H9 (cell line): ENCODE measurements around the gene PRKCA. TPM values are rescaled to one million over a fixed set of nuclear protein-coding genes. Genes with fewer than 3 reads are reported as not detected.
A peak's percentile ranks its signal among the peaks of the same experiment; 100 is the strongest.

Source experiments
- DNase-seq: peaks from one replicate; pipeline ENCODE4 v3.0.0-alpha.2; 2017
- H2AFZ ChIP-seq: one replicate; pipeline ENCODE4 v1.6.1; 2013; ENCODE audit warnings: mild to moderate bottlenecking, low read length, control low read depth, moderate library complexity
- H2AK5ac ChIP-seq: 2 replicates; pipeline ENCODE4 v1.6.1; 2013; ENCODE audit warnings: low read length, control low read depth, mixed read lengths; ENCODE audit not compliant: insufficient read length
- H2BK120ac ChIP-seq: one replicate; pipeline ENCODE4 v1.6.1; 2013; ENCODE audit warnings: low read depth, mild to moderate bottlenecking, low read length, control low read depth, inconsistent platforms; ENCODE audit not compliant: poor library complexity, severe bottlenecking
- H2BK12ac ChIP-seq: 2 replicates; pipeline ENCODE4 v1.6.1; 2013; ENCODE audit warnings: low read length, control low read depth, mixed read lengths, low read depth; ENCODE audit not compliant: insufficient read length
- H2BK15ac ChIP-seq: 2 replicates; pipeline ENCODE4 v1.6.1; 2013; ENCODE audit warnings: low read depth, low read length, control low read depth
- H2BK20ac ChIP-seq: one replicate; pipeline ENCODE4 v1.6.1; 2013; ENCODE audit warnings: low read depth, mild to moderate bottlenecking, low read length, control low read depth, inconsistent platforms; ENCODE audit not compliant: poor library complexity, severe bottlenecking
- H2BK5ac ChIP-seq: 2 replicates; pipeline ENCODE4 v1.6.1; 2013; ENCODE audit warnings: low read length, control low read depth, mixed read lengths; ENCODE audit not compliant: insufficient read length
- H3K14ac ChIP-seq: 2 replicates; pipeline ENCODE4 v1.6.1; 2013; ENCODE audit warnings: low read length, control low read depth; ENCODE audit not compliant: insufficient read depth
- H3K18ac ChIP-seq: 2 replicates; pipeline ENCODE4 v1.6.1; 2013; ENCODE audit warnings: low read depth, mild to moderate bottlenecking, mixed read lengths, low read length, control low read depth; ENCODE audit not compliant: insufficient read length
- H3K23ac ChIP-seq: 2 replicates; pipeline ENCODE4 v1.6.1; 2013; ENCODE audit warnings: low read length, control low read depth, mixed read lengths, low read depth; ENCODE audit not compliant: insufficient read length
- H3K23me2 ChIP-seq: 2 replicates; pipeline ENCODE4 v1.6.1; 2013; ENCODE audit warnings: low read depth, mild to moderate bottlenecking, mixed read lengths, low read length, control low read depth; ENCODE audit not compliant: insufficient read length, poor library complexity, severe bottlenecking
- H3K27ac ChIP-seq: 2 replicates; pipeline ENCODE4 v1.5.1; 2013; ENCODE audit warnings: low read length, control low read depth, mixed read lengths, low read depth; ENCODE audit not compliant: insufficient read length
- H3K27me3 ChIP-seq: 2 replicates; pipeline ENCODE4 v1.6.1; 2013; ENCODE audit warnings: low read length, control low read depth, inconsistent platforms; ENCODE audit not compliant: insufficient read depth
- H3K4ac ChIP-seq: 2 replicates; pipeline ENCODE4 v1.6.1; 2013; ENCODE audit warnings: low read depth, mild to moderate bottlenecking, control low read depth, inconsistent platforms, low read length, moderate library complexity
- H3K4me1 ChIP-seq: 2 replicates; pipeline ENCODE4 v1.6.1; 2013; ENCODE audit warnings: low read length, control low read depth, inconsistent platforms; ENCODE audit not compliant: insufficient read depth
- H3K4me2 ChIP-seq: 2 replicates; pipeline ENCODE4 v1.6.1; 2013; ENCODE audit warnings: low read length, control low read depth, mixed read lengths; ENCODE audit not compliant: insufficient read length, insufficient read depth
- H3K56ac ChIP-seq: 2 replicates; pipeline ENCODE4 v1.6.1; 2013; ENCODE audit warnings: low read depth, mild to moderate bottlenecking, mixed read lengths, low read length, control low read depth; ENCODE audit not compliant: insufficient read length
- H3K79me1 ChIP-seq: 2 replicates; pipeline ENCODE4 v1.6.1; 2013; ENCODE audit warnings: low read depth, mild to moderate bottlenecking, moderate library complexity, low read length, control low read depth, inconsistent platforms; ENCODE audit not compliant: insufficient read depth, poor library complexity, severe bottlenecking
- H3K79me2 ChIP-seq: 2 replicates; pipeline ENCODE4 v1.6.1; 2013; ENCODE audit warnings: low read length, control low read depth, inconsistent platforms; ENCODE audit not compliant: insufficient read depth
- H3K9ac ChIP-seq: 2 replicates; pipeline ENCODE4 v1.6.1; 2013; ENCODE audit warnings: low read length, control low read depth, mixed read lengths; ENCODE audit not compliant: insufficient read length; ENCODE audit errors: extremely low read depth
- H3K9me3 ChIP-seq: one replicate; pipeline ENCODE4 v1.6.1; 2013; ENCODE audit warnings: low read depth, low read length, inconsistent platforms; ENCODE audit not compliant: control insufficient read depth
- H3T11ph ChIP-seq: one replicate; pipeline ENCODE4 v1.6.1; 2013; ENCODE audit warnings: mild to moderate bottlenecking, low read length, control low read depth, inconsistent platforms
- H4K20me1 ChIP-seq: one replicate; pipeline ENCODE4 v1.6.1; 2013; ENCODE audit not compliant: control insufficient read depth, insufficient read length, insufficient read depth
- H4K5ac ChIP-seq: 2 replicates; pipeline ENCODE4 v1.6.1; 2013; ENCODE audit warnings: low read depth, mild to moderate bottlenecking, mixed read lengths, low read length, control low read depth; ENCODE audit not compliant: insufficient read length
- H4K8ac ChIP-seq: replicated peaks from 2 replicates; pipeline ENCODE4 v1.6.1; 2013; ENCODE audit warnings: low read length, control low read depth, mixed read lengths, low read depth; ENCODE audit not compliant: insufficient read length
- H4K91ac ChIP-seq: 2 replicates; pipeline ENCODE4 v1.6.1; 2013; ENCODE audit warnings: low read depth, mild to moderate bottlenecking, moderate library complexity, mixed read lengths, low read length, control low read depth; ENCODE audit not compliant: insufficient read length
- H3K27ac Mint-ChIP-seq, 3 experiments: 2 replicates in 2 of 3; 3 replicates in 1 of 3; pipeline ENCODE4 v1.8.0; 2020 to 2021; ENCODE audit warnings: mixed read lengths in 3 of 3, mild to moderate bottlenecking in 1 of 3, moderate library complexity in 1 of 3
- H3K27me3 Mint-ChIP-seq: 2 replicates; pipeline ENCODE4 v1.8.0; 2021; ENCODE audit warnings: low read depth, mild to moderate bottlenecking, moderate library complexity, mixed read lengths
- H3K36me3 Mint-ChIP-seq, 3 experiments: 2 replicates in 2 of 3; 3 replicates in 1 of 3; pipeline ENCODE4 v1.8.0; 2020 to 2021; ENCODE audit warnings: low read depth in 3 of 3, mixed read lengths in 3 of 3; ENCODE audit not compliant: insufficient read depth in 1 of 3
- H3K4me1 Mint-ChIP-seq, 2 experiments: 2 replicates each; pipeline ENCODE4 v1.8.0; 2020; ENCODE audit warnings: mixed read lengths in 2 of 2
- H3K4me3 Mint-ChIP-seq, 2 experiments: 2 replicates in 1 of 2; 3 replicates in 1 of 2; pipeline ENCODE4 v1.8.0; 2020 to 2021; ENCODE audit warnings: mild to moderate bottlenecking in 2 of 2, mixed read lengths in 2 of 2, moderate library complexity in 1 of 2
- H3K9me3 Mint-ChIP-seq, 2 experiments: 2 replicates in 1 of 2; 3 replicates in 1 of 2; pipeline ENCODE4 v1.8.0; 2020; ENCODE audit warnings: mild to moderate bottlenecking in 2 of 2, mixed read lengths in 2 of 2, moderate library complexity in 1 of 2
- CTCF ChIP-seq: fragments of 200-600 bp; sonication (generic); conservative IDR thresholded peaks from 3 replicates; pipeline ENCODE4 v1.8.0; 2021; ENCODE audit warnings: antibody characterized with exemption, mild to moderate bottlenecking
- WGBS: extraction: QIAGEN DNeasy Blood & Tissue Kit; methylation state at CpG from one replicate; pipeline ENCODE4 v1.1.7; 2013; ENCODE audit warnings: missing lambda C conversion rate, low lambda C conversion rate, mixed read lengths; ENCODE audit not compliant: insufficient read length; ENCODE audit errors: extremely low coverage; 5-methylcytosine and 5-hydroxymethylcytosine counted together
- total RNA-seq: library from RNA; stranded (reverse); gene quantifications from 2 replicates; pipeline ENCODE4 v1.2.1, GENCODE V29; 2021

The PRKCA gene
- total RNA-seq, 1 experiment from 2014 or later, result 10.5 TPM

GRCh38 chr17:66834426-66834918 is 532.1 kb downstream of the PRKCA start:
- Histone ChIP-seq H3K9ac (no peak overlapping the region), H3K4me2 (peak overlapping the region; percentile 40), H3K79me1 (no peaks in the 10 kb centered on the region), H2BK12ac (no peak overlapping the region), H3K14ac (no peak overlapping the region), H4K20me1 (no peaks in the 10 kb centered on the region), H3K23me2 (peaks cover 5% of the 10 kb centered on the region), H3K79me2 (no peaks in the 10 kb centered on the region), H3K27ac (no peak overlapping the region), H3K27me3 (no peaks in the 10 kb centered on the region), H3K18ac (no peak overlapping the region), H4K8ac (no peak overlapping the region), H3K23ac (no peak overlapping the region), H3K4ac (no peak overlapping the region), H4K5ac (no peak overlapping the region), H2BK5ac (no peak overlapping the region), H2BK120ac (no peak overlapping the region), H3K56ac (no peak overlapping the region), H3T11ph (no peak overlapping the region), H2BK20ac (no peak overlapping the region), H3K9me3 (no peaks in the 10 kb centered on the region), H2AK5ac (no peak overlapping the region), H2AFZ (no peak overlapping the region), H4K91ac (no peak overlapping the region), H2BK15ac (no peak overlapping the region), H3K4me1 (peaks cover 4% of the 10 kb centered on the region; the same call in 1 of the 2 replicates)
- no peak for TF ChIP-seq CTCF
- Mint-ChIP-seq H3K9me3 (no peaks in the 10 kb centered on the region; a peak in 2 of 5 replicates), H3K4me1 (peaks cover 15 to 17% of the 10 kb centered on the region in 2 experiments), H3K4me3 (peak overlapping the region; percentile 52 to 75), H3K27me3 (peaks cover 58% of the 10 kb centered on the region), H3K27ac (no peak overlapping the region), H3K36me3 (no peaks in the 10 kb centered on the region)
- no peak for DNase-seq
- no CpG with 5 or more reads among the region's 7 CpGs for WGBS
